Measurements from ENCODE around the gene SHISAL2A.

Gene SHISAL2A

DNA sequence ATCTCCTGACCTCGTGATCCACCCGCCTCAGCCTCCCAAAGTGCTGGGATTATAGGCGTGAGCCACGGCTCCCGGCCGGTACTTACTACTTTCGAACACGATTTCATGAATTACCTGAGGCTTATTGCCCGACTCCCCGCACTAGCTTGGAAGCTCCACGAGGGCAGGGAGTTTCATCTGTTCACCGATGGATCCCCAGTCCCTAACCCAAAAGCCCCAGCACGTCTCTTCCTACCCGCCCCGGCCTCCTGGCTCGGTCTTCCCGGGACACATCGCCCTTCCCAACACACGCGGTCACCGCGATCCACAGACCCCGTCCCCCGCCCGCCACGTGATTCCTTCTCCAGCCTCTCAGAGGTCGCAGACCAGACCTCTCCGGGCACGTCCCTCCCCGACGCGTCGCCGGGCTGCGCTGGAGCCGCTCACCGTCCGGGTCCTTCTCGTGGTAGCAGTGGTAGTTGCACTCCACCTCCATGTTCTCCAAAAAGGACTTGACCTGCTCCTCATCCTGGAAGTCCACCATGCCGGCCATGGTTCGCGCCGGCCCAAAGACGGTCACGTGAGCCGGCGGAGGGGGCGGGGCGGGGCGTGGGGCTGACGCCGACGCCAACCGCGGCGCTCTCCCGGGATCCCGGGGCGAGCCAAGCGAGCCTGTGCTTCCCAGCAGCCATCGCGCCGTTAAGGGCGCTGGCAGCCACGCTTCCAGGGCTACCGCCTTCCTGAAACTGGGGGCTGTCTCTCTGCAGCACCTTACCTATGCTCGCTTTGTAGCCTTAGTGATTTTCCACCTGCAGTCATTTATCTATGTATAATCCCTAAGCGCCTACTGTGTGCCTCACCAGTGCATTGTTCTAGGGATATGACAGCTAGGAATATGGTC lies 65.1 kb downstream of the SHISAL2A start, which contains the start of gene COA7:
TSS of gene COA7 (minus strand) at position 553 of the 880 bp plus-strand sequence. CDS start at position 532, 21 bp downstream.
- H3K27me3 ChIP-seq: no peaks in the 10 kb centered on the region
- H3K4me1 ChIP-seq: no peaks in the 10 kb centered on the region
- TF ChIP-seq, protein P1, sequence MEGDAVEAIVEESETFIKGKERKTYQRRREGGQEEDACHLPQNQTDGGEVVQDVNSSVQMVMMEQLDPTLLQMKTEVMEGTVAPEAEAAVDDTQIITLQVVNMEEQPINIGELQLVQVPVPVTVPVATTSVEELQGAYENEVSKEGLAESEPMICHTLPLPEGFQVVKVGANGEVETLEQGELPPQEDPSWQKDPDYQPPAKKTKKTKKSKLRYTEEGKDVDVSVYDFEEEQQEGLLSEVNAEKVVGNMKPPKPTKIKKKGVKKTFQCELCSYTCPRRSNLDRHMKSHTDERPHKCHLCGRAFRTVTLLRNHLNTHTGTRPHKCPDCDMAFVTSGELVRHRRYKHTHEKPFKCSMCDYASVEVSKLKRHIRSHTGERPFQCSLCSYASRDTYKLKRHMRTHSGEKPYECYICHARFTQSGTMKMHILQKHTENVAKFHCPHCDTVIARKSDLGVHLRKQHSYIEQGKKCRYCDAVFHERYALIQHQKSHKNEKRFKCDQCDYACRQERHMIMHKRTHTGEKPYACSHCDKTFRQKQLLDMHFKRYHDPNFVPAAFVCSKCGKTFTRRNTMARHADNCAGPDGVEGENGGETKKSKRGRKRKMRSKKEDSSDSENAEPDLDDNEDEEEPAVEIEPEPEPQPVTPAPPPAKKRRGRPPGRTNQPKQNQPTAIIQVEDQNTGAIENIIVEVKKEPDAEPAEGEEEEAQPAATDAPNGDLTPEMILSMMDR (IDR thresholded peaks at IDR 0.05; ENCODE audit: low read depth, low read length): no peak
- H3K36me3 ChIP-seq: no peaks in the 10 kb centered on the region
- H3K9me3 ChIP-seq: no peaks in the 10 kb centered on the region
- peak within 1 kb of the TSS; percentile 55 for H3K4me3 ChIP-seq (ENCODE audit: low read depth, low read length)
- peak; percentile 81 for DNase-seq

- Histone ChIP-seq H3K9me3 (no peaks in the 10 kb centered on the region), H3K4me3 (ENCODE audit: low read depth, low read length) (peak overlapping the region; percentile 50), H3K36me3 (no peaks in the 10 kb centered on the region), H3K4me1 (no peaks in the 10 kb centered on the region), H3K27me3 (no peaks in the 10 kb centered on the region)
- TF ChIP-seq, protein P1 (IDR thresholded peaks at IDR 0.05; ENCODE audit: low read depth, low read length): no peak
- peak; percentile 87 for DNase-seq
Observed at GRCh38 chr1:52702886-52703787, 70.2 kb downstream of the SHISAL2A start.

GRCh38 chr1:52706136-52706670 lies 73.2 kb downstream of the SHISAL2A start:
- Histone ChIP-seq H3K4me1 (no peaks in the 10 kb centered on the region), H3K4me3 (ENCODE audit: low read depth, low read length) (no peak overlapping the region), H3K9me3 (no peaks in the 10 kb centered on the region), H3K36me3 (no peaks in the 10 kb centered on the region), H3K27me3 (no peaks in the 10 kb centered on the region)
- no peak for DNase-seq
- TF ChIP-seq, protein P1 (IDR thresholded peaks at IDR 0.05; ENCODE audit: low read depth, low read length): no peak
